Muscle layer of colon (tissue), 2 donors: ENCODE data around the gene ZNF32.
A peak's percentile ranks its signal among the peaks of the same experiment; 100 is the strongest.
"Not testable (repeated sequence)": the region's sequence is repeated elsewhere in the genome, so short reads cannot be mapped to it uniquely, and the experiment has no call there.

Experiments used
- H3K27ac ChIP-seq: one replicate; pipeline ENCODE4 v1.7.0; 2013; ENCODE audit warnings: low read depth, mild to moderate bottlenecking, low read length, moderate library complexity
- H3K27me3 ChIP-seq, 2 donors: one replicate each; pipeline ENCODE4 v1.7.0; 2013; ENCODE audit warnings: low read length in 2 of 2, mild to moderate bottlenecking in 2 of 2; ENCODE audit not compliant: insufficient read depth in 2 of 2, control insufficient read depth in 1 of 2
- H3K36me3 ChIP-seq: one replicate; pipeline ENCODE4 v1.7.0; 2013; ENCODE audit warnings: mild to moderate bottlenecking, low read length; ENCODE audit not compliant: insufficient read depth
- H3K4me1 ChIP-seq: one replicate; pipeline ENCODE4 v1.7.0; 2013; ENCODE audit warnings: mild to moderate bottlenecking, low read length; ENCODE audit not compliant: insufficient read depth
- H3K4me3 ChIP-seq, 2 donors: one replicate each; pipeline ENCODE4 v1.7.0; 2013; ENCODE audit warnings: low read length in 2 of 2, low read depth in 1 of 2, mild to moderate bottlenecking in 1 of 2, moderate library complexity in 1 of 2
- H3K9ac ChIP-seq: one replicate; pipeline ENCODE4 v1.7.0; 2013; ENCODE audit warnings: low read length
- H3K9me3 ChIP-seq: one replicate; pipeline ENCODE4 v1.7.0; 2013; ENCODE audit warnings: mild to moderate bottlenecking, low read length
- donor health status: abdominal sarcoma.
- donor health status: Adenocarcinoma of cecum.

ZNF32 gene

DNA sequence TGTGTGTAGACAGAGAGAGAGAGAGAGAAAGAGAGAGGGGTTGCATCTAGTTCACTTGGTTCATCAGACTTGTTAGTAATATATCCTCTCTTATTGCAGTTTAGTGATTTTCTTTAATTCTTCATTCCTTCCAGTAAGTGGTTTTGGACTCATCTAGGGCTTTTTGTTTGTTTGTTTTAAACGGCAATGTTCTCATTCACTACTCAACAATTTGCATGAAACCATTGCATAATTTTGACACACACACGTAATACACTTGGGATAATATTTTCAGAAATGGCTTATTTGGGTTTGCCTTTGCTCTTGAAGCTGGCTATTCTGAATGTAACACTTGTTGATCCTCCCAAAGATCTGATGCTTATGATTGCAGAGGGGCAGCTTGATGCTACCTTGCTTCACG, 16.4 kb upstream of the ZNF32 start:
- Histone ChIP-seq H3K9me3 (no peaks in the 10 kb centered on the region), H3K4me3 (no peak overlapping the region), H3K9ac (no peak overlapping the region), H3K27ac (no peak overlapping the region), H3K36me3 (no peaks in the 10 kb centered on the region), H3K27me3 (peaks cover 0 to 3% of the 10 kb centered on the region in 2 donors), H3K4me1 (no peaks in the 10 kb centered on the region)

DNA sequence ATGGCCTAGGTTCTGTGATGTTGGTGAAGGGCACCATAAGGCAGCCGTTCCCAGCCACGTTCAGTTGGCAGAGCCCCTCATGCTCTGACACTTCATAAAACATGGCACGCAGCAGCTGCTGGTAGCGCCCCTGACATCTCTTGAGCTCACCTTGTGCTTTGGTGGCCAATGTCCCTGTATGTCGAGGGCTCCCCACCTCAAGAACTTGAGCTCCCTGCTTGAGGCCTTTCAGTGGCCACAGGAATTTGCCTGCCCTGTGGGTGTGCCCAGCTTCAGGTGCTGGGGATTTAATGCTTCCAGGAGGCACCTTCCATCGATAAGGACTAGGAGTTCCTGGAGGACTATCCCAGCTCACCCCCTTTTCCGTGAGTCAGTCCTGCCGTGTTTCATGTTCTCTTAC, 9.5 kb upstream of the ZNF32 start:
- H3K27ac ChIP-seq = no peak overlapping the region
- H3K36me3 ChIP-seq = no peaks in the 10 kb centered on the region
- H3K4me3 ChIP-seq = no peak overlapping the region
- H3K4me1 ChIP-seq = no peaks in the 10 kb centered on the region
- H3K27me3 ChIP-seq = no peaks in the 10 kb centered on the region
- H3K9me3 ChIP-seq = no peaks in the 10 kb centered on the region
- H3K9ac ChIP-seq = no peak overlapping the region

DNA sequence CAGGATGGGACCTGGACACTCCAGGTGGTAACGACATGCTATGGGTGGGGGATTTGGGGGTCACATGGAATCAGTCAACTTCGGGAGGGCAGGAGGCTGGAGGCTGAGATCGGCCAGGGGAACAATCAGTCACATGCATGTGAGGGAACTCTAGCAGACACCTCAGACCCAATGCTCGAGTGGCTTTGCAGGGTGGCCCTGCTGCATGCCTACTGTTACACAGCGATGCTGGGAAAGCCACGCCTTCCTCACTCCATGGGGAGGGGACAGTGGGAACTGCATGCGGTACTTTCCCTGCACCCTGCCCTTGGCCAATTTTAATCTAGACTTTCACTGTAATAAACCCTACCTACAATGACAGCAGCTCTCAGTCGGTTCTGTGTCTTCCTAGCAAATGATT, 6.6 kb upstream of the ZNF32 start:
- Histone ChIP-seq H3K27me3 (no peaks in the 10 kb centered on the region), H3K9me3 (no peaks in the 10 kb centered on the region), H3K9ac (no peak overlapping the region), H3K27ac (no peak overlapping the region), H3K4me3 (no peak overlapping the region), H3K4me1 (no peaks in the 10 kb centered on the region), H3K36me3 (no peaks in the 10 kb centered on the region)

GRCh38 chr10:43653746-43654145, 5.1 kb upstream of the ZNF32 start:
- Histone ChIP-seq H3K4me3 (no peak overlapping the region), H3K4me1 (no peaks in the 10 kb centered on the region), H3K27ac (no peak overlapping the region), H3K36me3 (no peaks in the 10 kb centered on the region), H3K9me3 (no peaks in the 10 kb centered on the region), H3K27me3 (no peaks in the 10 kb centered on the region), H3K9ac (no peak overlapping the region)

DNA sequence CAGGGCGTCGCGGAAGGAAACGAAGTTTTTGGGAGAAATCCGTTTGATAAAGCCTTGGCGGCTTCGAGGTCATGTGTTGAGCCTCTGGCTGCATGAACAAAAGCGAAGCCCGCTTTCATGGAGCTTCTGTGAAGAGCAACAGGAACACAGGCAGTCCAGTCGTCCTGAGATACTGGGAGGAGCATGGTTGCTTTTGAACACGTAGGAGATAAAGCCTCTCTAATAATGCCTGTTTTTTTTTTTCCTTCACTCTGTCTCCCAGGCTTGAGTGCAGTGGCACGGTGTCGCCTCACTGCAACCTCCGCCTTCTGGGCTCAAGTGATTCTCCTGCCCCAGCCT, 473 bp upstream of the ZNF32 start:
- H3K9me3 ChIP-seq = peaks cover 26% of the 10 kb centered on the region
- H3K9ac ChIP-seq = peak overlapping the region; percentile 58
- H3K4me3 ChIP-seq = peak overlapping the region; percentile 89 to 90
- H3K4me1 ChIP-seq = peaks cover 7% of the 10 kb centered on the region
- H3K36me3 ChIP-seq = peaks cover 21% of the 10 kb centered on the region
- H3K27ac ChIP-seq = peak overlapping the region; percentile 90
- H3K27me3 ChIP-seq = no peaks in the 10 kb centered on the region

DNA sequence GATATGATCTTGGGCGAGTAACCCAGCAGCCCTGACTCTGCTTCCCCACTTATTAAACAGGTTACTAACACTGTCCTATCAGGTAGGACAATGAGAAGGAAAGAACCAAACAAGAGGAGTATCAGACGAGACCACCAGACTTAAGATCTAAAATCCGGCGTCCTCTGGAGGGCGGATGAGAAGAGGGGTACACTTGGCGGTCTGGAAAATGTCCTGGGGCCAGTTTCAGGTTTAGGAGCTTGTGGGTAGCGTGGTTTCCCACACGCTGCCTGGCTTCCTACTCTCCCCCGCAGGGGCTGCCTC, 635 bp downstream of the ZNF32 start:
- Histone ChIP-seq H3K27ac (peak overlapping the region; percentile 90), H3K36me3 (peaks cover 32% of the 10 kb centered on the region), H3K27me3 (no peaks in the 10 kb centered on the region), H3K9me3 (peaks cover 37% of the 10 kb centered on the region), H3K4me1 (peaks cover 7% of the 10 kb centered on the region), H3K9ac (peak overlapping the region; percentile 43), H3K4me3 (peak overlapping the region; percentile 89 to 90)

DNA sequence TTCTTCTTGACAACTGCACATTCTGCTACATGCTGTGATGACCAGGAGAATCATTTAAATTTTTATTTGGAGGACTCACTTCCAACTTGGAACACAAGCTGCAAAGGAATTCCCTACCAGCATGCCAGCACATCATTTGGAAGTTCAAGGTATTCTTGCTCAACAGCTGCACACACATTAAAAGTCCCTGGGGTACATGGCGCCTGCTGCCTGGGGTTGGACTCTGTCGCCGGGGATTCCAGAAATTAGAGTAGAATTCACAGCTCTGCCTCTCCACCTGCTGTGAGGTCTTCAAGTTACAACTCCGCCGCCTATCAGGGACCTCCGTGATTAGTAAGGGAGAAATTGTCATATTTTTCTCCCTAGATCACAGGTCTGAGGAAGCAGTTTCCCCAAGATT, 1.1 kb downstream of the ZNF32 start:
- H3K36me3 ChIP-seq = peaks cover 36% of the 10 kb centered on the region
- H3K9ac ChIP-seq = no peak overlapping the region
- peaks cover 42% of the 10 kb centered on the region for H3K9me3 ChIP-seq
- peak overlapping the region; percentile 89 to 90 for H3K4me3 ChIP-seq
- peaks cover 7% of the 10 kb centered on the region for H3K4me1 ChIP-seq
- no peaks in the 10 kb centered on the region for H3K27me3 ChIP-seq
- no peak overlapping the region for H3K27ac ChIP-seq

DNA sequence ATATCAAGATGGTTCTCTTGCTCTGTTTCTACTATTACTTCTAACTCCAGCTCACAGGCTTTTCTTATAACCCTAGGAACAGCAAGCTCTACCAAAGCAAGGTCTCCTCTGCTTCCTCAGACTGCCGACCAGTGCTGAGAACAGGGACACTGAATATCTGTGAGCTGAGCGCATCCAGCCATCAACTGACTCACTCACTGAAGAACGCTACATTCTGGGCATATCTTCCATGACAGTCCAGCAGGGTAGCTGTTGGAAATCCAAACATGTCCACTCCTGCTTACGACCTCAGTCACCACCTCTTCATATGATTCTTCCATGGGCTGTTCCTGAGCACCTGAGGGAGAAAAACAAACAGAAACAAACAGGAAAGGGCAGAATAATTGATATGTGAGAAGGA, 2.8 kb downstream of the ZNF32 start:
- Histone ChIP-seq H3K4me1 (peaks cover 7% of the 10 kb centered on the region), H3K27me3 (no peaks in the 10 kb centered on the region), H3K9me3 (peaks cover 56% of the 10 kb centered on the region), H3K9ac (no peak overlapping the region), H3K36me3 (peaks cover 36% of the 10 kb centered on the region), H3K4me3 (peak overlapping the region in 1 of 2 donors; percentile 10), H3K27ac (no peak overlapping the region)

DNA sequence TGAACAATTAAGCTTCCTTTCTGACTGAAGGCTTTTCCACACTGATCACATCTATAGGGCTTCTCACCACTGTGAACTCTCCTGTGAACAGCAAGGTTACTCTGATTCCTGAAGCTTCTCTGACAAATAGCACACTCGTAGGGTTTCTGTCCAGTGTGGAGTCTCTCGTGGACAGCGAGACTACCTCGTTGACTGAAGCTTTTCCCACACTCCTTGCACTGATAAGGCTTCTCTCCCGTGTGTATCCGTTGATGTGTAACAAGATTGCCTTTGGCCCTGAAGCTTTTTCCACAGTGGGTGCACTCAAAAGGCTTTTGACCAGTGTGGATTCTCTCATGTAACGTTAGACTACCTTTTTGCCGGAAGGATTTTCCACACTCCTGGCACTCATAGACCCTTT, 4.4 kb downstream of the ZNF32 start:
- no peak overlapping the region for H3K9ac ChIP-seq
- H3K4me1 ChIP-seq = peaks cover 7% of the 10 kb centered on the region
- H3K27me3 ChIP-seq = no peaks in the 10 kb centered on the region
- H3K4me3 ChIP-seq = peak overlapping the region in 1 of 2 donors; percentile 41
- H3K9me3 ChIP-seq = peaks cover 56% of the 10 kb centered on the region
- H3K36me3 ChIP-seq = peaks cover 36% of the 10 kb centered on the region
- H3K27ac ChIP-seq = no peak overlapping the region

DNA sequence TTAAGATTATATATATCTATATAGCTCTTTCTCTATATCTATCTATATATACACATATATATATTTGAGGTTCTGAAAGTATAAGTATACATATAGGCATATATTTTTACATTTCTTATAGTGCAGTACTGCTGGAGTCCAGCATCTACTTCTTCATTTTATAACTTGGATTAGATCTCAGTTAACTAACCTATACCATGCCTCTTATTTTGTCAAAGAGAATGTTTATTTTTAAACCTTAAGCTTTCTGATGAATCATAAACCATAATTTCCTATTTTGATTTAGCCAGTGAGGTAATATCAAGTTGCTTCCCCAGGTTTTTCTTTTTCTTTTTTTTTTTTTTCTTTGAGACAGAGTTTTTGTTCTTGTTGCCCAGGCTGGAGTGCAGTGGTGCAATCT, 8.1 kb downstream of the ZNF32 start:
- peaks cover 45% of the 10 kb centered on the region for H3K9me3 ChIP-seq

DNA sequence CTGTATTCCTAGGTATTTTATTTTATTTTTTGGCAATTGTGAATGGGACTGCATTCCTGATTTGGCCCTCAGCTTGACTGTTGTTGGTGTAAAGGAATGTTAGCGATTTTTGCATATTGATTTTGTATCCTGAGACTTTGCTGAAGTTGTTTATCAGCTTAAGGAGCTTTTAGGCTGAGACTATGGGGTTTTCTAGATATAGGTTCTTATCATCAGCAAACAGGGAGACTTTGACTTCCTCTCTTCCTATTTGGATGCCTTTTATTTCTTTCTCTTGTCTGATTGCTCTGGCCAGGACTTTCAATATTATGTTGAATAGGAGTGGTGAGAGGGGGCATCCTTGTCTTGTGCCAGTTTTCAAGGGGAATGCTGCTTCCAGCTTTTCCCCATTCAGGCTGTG, 12.9 kb downstream of the ZNF32 start:
- H3K9me3 ChIP-seq, H3K36me3 ChIP-seq, H3K4me3 ChIP-seq, H3K27ac ChIP-seq, H3K27me3 ChIP-seq, H3K9ac ChIP-seq, H3K4me1 ChIP-seq: not testable (repeated sequence)

More for the DNA sequence above, 8.1 kb downstream of the ZNF32 start:
- Histone ChIP-seq H3K27ac (no peak overlapping the region), H3K4me3 (no peak overlapping the region), H3K27me3 (no peaks in the 10 kb centered on the region), H3K4me1 (no peaks in the 10 kb centered on the region), H3K9ac (no peak overlapping the region), H3K36me3 (peaks cover 29% of the 10 kb centered on the region)

- Histone ChIP-seq H3K9me3 (no peaks in the 10 kb centered on the region), H3K9ac (no peak overlapping the region), H3K4me3 (no peak overlapping the region), H3K27ac (no peak overlapping the region), H3K27me3 (no peaks in the 10 kb centered on the region), H3K4me1 (no peaks in the 10 kb centered on the region), H3K36me3 (no peaks in the 10 kb centered on the region)
These were observed 19.7 kb downstream of the ZNF32 start for GRCh38 chr10:43628956-43629355.
